Amniotic epithelial cell (primary cell): ENCODE results near the gene SLC16A11.

Source experiments
- DNase-seq: peaks from one replicate; pipeline ENCODE4 v3.0.0-alpha.2; 2010; ENCODE audit warnings: low read depth

The SLC16A11 gene

DNA sequence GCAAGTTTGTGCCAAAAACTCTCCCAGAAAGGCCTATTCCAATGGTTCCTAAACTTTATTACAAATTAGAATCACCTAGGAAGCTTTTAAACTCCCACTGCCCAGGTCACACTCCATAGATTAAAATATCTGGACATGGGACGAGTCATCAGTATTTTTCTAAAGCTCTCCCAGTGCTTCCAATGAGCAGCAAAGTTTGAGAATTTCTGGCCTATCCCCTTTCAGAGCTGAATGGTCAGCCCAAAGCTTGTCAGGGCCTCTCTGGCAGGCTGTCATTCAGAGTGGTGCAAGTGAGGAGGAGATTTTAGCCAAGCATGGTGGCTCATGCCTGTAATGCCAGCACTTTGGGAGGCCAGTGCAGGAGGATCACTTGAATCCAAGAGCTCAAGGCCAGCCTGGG is 18.6 kb downstream of the SLC16A11 start:
- peak; percentile 29 for DNase-seq

DNA sequence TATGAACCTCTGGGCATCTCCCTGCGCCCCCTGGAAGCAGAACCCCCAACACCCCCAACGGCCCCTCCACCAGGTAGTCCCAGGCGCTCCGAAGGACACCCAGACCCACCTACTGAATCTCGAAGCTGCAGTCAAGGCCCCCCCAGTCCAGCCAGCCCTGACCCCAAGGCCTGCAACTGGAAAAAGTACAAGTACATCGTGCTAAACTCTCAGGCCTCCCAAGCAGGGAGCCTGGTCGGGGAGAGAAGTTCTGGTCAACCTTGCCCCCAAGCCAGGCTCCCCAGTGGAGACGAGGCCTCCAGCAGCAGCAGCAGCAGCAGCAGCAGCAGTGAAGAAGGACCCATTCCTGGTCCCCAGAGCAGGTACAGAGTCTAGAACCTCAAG is 19.5 kb downstream of the SLC16A11 start:
- no peak for DNase-seq

GRCh38 chr17:7023576-7024401 is 20.1 kb downstream of the SLC16A11 start:
- peak; percentile 89 for DNase-seq

- no peak for DNase-seq
Observed at GRCh38 chr17:7022781-7023571, 20.9 kb downstream of the SLC16A11 start, which contains the start of gene BCL6B. Gene BCL6B, plus strand, starts transcription at chr17:7023050. Its CDS starts 622 bp downstream, at chr17:7023672.

- no peak for DNase-seq
Observed at GRCh38 chr17:7021993-7022778, 21.7 kb downstream of the SLC16A11 start.

DNA sequence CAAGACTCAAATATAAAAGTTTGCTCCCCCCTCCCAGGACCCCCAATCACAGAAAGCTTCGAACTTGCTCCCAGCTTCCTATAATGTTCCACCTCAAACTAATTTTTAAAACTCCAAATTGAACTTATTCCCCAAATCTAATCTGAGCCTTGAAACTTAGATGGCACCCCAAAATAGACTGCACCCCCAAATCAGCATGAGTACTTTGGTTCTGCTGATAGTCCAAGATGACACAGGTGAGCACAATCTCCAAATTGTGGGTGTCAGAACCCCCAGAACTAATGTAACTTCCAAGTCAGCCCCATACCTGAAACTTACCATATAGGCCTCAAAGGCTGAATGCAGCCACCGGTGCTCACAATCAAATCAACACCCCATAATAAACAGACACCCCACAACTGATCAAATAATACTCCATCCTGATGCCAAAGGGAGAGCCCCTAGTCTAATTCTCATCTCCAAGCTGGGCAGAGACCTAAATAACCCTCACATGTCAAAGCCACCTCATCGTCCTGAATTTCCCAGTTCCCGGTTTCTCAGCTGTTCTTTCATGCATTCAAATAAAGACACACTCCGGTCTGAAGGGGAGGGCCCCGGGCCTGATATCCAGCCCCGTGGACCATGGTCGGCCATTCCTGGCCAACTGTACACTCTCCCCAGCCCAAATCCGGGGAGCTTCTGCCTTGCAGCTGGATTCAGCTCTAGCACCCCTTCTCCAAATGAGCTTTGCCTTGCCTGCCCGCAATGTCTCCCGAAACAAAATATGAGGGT is 22.8 kb downstream of the SLC16A11 start:
- DNase-seq, result no peak

DNA sequence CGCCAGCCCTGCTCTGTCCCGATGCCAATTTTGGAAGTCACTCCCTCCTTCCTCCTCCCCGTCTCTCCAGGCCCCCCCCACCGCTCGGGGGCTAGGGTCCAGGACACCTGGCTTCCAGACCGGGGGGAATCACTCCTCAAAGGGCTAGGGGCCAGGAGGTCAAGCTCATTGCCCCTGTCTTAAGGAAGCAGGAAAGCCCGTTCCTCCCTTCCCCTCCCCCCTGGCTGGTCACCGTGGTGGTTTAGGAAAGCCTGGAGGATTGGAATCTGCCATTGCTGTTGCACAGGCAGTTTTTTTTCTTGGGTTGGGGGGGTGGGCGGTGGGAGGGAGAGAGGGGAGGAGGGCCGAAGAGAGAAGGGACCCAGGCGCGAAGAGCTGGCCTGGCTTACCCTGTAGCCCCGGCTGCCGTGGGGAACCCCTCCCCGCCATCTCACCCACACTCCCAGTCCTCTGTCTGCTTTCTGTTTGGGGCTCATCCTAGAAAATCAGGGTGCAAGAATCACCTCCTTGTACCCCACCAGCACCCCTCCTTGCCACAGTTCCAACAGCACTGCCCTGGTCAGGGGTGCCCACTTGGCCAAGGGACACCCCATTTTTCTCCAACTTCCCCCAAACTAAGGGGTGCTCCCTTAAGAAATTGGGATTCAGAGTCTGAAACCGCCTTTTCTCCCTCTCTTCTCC is 23.9 kb downstream of the SLC16A11 start:
- DNase-seq, result peak; percentile 43

DNA sequence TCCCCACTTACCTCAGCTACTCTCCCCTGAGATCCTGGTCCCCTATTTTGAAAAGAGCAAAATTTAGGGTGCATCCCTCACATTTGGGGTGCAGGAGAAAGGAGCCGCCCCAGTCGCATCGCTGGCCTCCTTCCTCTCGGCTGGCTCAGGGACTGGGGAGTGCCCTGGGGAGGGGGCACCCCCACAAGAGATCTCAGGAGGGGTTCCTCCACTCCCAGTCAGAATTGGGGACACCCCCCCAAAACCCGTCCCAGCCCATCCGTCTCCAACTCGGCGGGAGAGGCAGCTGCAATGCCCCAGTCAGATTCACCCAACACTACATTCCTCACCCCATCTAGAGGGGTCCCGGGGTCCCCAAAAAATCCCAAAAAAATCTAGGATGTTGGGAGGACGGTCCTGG is 24.5 kb downstream of the SLC16A11 start:
- DNase-seq, result no peak

DNA sequence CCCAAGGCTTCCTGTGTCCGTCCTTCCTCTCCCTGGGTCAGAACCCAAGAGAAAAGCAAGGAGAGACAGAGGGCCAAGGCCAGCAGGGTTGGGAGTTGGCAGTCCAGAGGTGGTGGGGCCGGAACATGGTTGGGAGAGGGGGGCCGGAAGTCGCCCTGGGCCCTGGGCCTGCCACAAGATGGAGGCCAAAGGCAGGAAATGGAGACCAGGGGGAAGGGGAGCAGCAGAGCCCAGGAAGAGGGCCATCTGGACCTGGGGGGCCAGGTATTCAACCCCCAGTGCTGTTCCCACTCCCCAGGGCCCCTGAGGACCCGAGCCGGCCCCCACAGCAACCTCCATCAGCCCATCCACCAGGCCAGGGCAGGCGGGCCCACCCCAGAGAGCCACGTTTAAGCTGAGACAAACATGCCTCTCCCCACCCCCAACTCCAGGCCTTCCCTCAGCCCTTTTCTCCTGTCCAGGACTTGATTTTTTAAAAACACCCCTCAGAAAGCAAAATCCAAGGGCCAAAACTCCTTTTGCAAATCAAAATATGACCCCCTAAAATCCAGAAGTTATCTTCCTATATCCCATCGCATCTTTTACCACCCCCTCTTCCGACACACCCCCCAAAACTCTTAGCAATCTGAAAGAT is 25.4 kb downstream of the SLC16A11 start:
- no peak for DNase-seq

GRCh38 chr17:7017827-7018200 is 26.1 kb downstream of the SLC16A11 start:
- no peak for DNase-seq

GRCh38 chr17:7016886-7017826 is 26.7 kb downstream of the SLC16A11 start:
- DNase-seq, result no peak

- DNase-seq, result no peak
Observed at GRCh38 chr17:7016418-7016817, 27.5 kb downstream of the SLC16A11 start.

- DNase-seq, result peak; percentile 65
Observed at GRCh38 chr17:7014995-7015958, 28.6 kb downstream of the SLC16A11 start.

DNA sequence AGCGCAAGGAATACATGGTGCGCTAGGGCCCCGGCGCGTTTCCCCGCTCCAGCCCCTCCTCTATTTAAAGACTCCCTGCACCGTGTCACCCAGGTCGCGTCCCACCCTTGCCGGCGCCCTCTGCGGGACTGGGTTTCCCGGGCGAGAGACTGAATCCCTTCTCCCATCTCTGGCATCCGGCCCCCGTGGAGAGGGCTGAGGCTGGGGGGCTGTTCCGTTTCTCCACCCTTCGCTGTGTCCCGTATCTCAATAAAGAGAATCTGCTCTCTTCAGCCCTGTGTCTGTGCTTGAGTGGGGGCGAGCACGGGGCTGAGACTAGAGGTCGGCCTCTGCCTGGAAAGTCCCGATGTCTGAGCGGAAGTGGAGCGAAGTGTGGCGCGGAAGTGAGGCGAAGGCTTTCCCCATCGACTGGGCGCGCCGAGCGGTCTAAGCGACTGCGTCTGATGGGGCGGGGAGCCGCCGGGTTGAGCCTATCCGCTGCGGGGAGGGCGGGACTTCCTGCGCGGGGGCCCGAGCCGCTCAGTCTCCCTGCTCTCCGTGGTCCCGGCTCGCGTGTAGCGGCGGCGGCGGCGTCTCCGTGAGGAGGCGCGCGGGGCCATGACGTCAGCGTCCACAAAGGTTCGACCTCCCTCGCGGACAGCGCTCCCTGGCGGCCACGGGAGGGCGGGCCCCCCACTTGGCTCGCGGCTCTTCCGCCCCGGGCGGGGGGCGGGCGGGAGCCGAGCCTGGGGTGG is 29.5 kb downstream of the SLC16A11 start:
- peak; percentile 94 for DNase-seq

GRCh38 chr17:7011942-7012254 is 32.0 kb downstream of the SLC16A11 start:
- no peak for DNase-seq

DNA sequence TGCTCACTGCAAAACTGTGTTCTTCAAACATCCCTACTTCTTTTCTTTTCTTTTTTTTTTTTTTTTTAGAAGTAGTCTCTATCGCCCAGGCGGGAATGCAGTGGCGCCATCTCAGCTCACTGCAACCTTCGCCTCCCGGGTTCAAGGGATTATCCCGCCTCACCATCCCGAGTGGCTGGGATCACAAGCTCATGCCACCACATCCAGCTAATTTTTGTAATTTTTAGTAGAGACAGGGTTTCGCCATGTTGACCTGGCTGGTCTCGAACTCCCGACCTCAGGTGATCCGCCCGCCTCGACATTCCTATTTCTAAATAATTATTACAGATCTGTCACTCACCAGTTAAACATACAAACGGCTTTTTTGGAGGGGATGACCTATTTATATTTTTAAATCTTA is 32.5 kb downstream of the SLC16A11 start:
- no peak for DNase-seq

GRCh38 chr17:7010523-7010922 is 33.4 kb downstream of the SLC16A11 start:
- DNase-seq, result no peak

DNA sequence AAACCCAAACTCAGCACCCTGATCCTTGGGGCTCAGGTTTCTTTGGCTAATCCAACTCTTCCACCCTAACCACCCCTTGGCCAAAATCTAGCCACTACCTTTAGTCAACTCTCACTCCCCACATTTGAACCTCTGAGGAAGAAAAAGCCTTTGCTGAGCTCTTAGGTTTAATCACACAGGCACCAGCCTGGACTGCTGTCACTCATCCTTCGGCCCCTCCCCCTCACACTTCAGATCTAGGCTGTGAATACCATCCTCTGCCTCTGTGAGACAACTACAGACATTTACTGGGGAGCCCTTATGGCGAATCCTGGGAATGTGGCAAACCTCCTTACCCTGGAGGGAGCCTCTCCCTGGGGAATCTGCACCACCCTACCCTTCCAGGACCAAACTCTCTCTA is 36.7 kb downstream of the SLC16A11 start:
- no peak for DNase-seq
